TTC549 (cell line): ENCODE data around the gene TOR2A.

Experiments used
- FAIRE-seq: peaks from 2 replicates; lab custom pipeline; 2012; peaks lifted over from hg19 to GRCh38; lab: Jason Lieb, UNC

Gene TOR2A

GRCh38 chr9:127742435-127743088 lies 7.5 kb upstream of the TOR2A start:
- no peak for FAIRE-seq

GRCh38 chr9:127741831-127742434 lies 6.8 kb upstream of the TOR2A start:
- FAIRE-seq = no peak

- no peak for FAIRE-seq
Measured at GRCh38 chr9:127739614-127740330, 4.7 kb upstream of the TOR2A start.

- FAIRE-seq = no peak
Measured at GRCh38 chr9:127738666-127739065, 3.6 kb upstream of the TOR2A start.

GRCh38 chr9:127735530-127736185 lies 564 bp upstream of the TOR2A start:
- no peak for FAIRE-seq

GRCh38 chr9:127734247-127734746 lies 797 bp downstream of the TOR2A start:
- no peak for FAIRE-seq

GRCh38 chr9:127733614-127734013 lies 1.5 kb downstream of the TOR2A start:
- FAIRE-seq = no peak

GRCh38 chr9:127732444-127732843 lies 2.6 kb downstream of the TOR2A start:
- no peak for FAIRE-seq

GRCh38 chr9:127731938-127732337 lies 3.2 kb downstream of the TOR2A start:
- no peak for FAIRE-seq

GRCh38 chr9:127730799-127731410 lies 4.2 kb downstream of the TOR2A start:
- FAIRE-seq = no peak

- FAIRE-seq = no peak
Measured at GRCh38 chr9:127730262-127730661, 4.8 kb downstream of the TOR2A start.

- FAIRE-seq = no peak
Measured at GRCh38 chr9:127729522-127730256, 5.4 kb downstream of the TOR2A start.

- FAIRE-seq = no peak
Measured at GRCh38 chr9:127728808-127729207, 6.3 kb downstream of the TOR2A start.

- no peak for FAIRE-seq
Measured at GRCh38 chr9:127726871-127727270, 8.2 kb downstream of the TOR2A start.

GRCh38 chr9:127724012-127724411 lies 11.1 kb downstream of the TOR2A start:
- no peak for FAIRE-seq

GRCh38 chr9:127723444-127723843 lies 11.7 kb downstream of the TOR2A start:
- FAIRE-seq = no peak

- FAIRE-seq = no peak
Measured at GRCh38 chr9:127723013-127723412, 12.1 kb downstream of the TOR2A start.

GRCh38 chr9:127722055-127722745 lies 12.9 kb downstream of the TOR2A start:
- FAIRE-seq = no peak

- FAIRE-seq = no peak
Measured at GRCh38 chr9:127721391-127721821, 13.7 kb downstream of the TOR2A start.

GRCh38 chr9:127720865-127721227 lies 14.2 kb downstream of the TOR2A start:
- no peak for FAIRE-seq
